GM19023 (cell line): Measurements from ENCODE around the gene CACNA1C.

Experiments used
- ATAC-seq: cut with Tn5 transposase; IDR thresholded peaks from one replicate; pipeline ENCODE4 v1.9.1; 2021; ENCODE audit warnings: mild to moderate bottlenecking, moderate library complexity; ENCODE audit not compliant: unreplicated experiment

CACNA1C gene

GRCh38 chr12:2606186-2606910 is 553.6 kb downstream of the CACNA1C start:
- no peak for ATAC-seq

GRCh38 chr12:2607881-2608607 is 555.3 kb downstream of the CACNA1C start:
- no peak for ATAC-seq

GRCh38 chr12:2608608-2608945 is 555.8 kb downstream of the CACNA1C start:
- no peak for ATAC-seq

- ATAC-seq = no peak
Observed at GRCh38 chr12:2609020-2609419, 556.2 kb downstream of the CACNA1C start.

GRCh38 chr12:2610358-2610757 is 557.6 kb downstream of the CACNA1C start:
- no peak for ATAC-seq

GRCh38 chr12:2613326-2614073 is 560.7 kb downstream of the CACNA1C start:
- peak; percentile 64 for ATAC-seq

GRCh38 chr12:2614341-2614740 is 561.6 kb downstream of the CACNA1C start:
- no peak for ATAC-seq

- ATAC-seq = no peak
Observed at GRCh38 chr12:2615665-2616402, 563.0 kb downstream of the CACNA1C start.

- no peak for ATAC-seq
Observed at GRCh38 chr12:2616763-2617162, 564.0 kb downstream of the CACNA1C start.

GRCh38 chr12:2617365-2617764 is 564.6 kb downstream of the CACNA1C start:
- ATAC-seq = no peak

- ATAC-seq = no peak
Observed at GRCh38 chr12:2618291-2618995, 565.7 kb downstream of the CACNA1C start.

GRCh38 chr12:2619136-2619535 is 566.3 kb downstream of the CACNA1C start:
- ATAC-seq = no peak

- no peak for ATAC-seq
Observed at GRCh38 chr12:2622460-2622859, 569.7 kb downstream of the CACNA1C start.

- ATAC-seq = no peak
Observed at GRCh38 chr12:2623472-2623871, 570.7 kb downstream of the CACNA1C start.

GRCh38 chr12:2624543-2625288 is 571.9 kb downstream of the CACNA1C start:
- ATAC-seq = no peak

- no peak for ATAC-seq
Observed at GRCh38 chr12:2625289-2625612, 572.5 kb downstream of the CACNA1C start.

GRCh38 chr12:2627076-2627834 is 574.5 kb downstream of the CACNA1C start:
- ATAC-seq = no peak

GRCh38 chr12:2627835-2628191 is 575.0 kb downstream of the CACNA1C start:
- no peak for ATAC-seq

GRCh38 chr12:2628401-2628800 is 575.6 kb downstream of the CACNA1C start:
- ATAC-seq = no peak
